ENCODE measurements around the gene GSE1.

GSE1 gene

DNA sequence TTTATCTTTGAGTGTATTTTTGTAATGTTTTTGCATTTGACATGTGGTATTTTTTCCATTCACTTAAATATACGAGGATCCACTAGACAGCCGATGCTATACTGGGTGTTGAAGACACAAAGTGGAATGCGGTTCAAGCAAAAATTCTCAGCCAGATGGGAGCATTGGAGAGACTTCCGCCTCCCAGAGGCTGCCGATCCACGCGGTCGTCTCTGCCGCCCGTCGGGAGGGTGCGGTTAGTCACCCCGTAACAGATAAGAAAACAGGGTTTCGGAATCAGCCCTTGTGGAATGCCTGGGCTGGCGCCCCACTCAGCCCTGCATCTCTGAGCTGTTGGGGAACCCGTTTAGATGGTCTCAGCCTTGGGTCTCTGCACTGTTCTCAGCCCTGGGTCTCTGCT, 7.3 kb downstream of the GSE1 start:
- no peak for DNase-seq (ENCODE audit: low read depth)
- TF ChIP-seq CTCF (IDR thresholded peaks at IDR 0.05; ENCODE audit: control insufficient read depth, extremely low read depth, insufficient read depth): no peak
- H3K4me3 ChIP-seq (ENCODE audit: low read depth, low read length): no peak overlapping the region

DNA sequence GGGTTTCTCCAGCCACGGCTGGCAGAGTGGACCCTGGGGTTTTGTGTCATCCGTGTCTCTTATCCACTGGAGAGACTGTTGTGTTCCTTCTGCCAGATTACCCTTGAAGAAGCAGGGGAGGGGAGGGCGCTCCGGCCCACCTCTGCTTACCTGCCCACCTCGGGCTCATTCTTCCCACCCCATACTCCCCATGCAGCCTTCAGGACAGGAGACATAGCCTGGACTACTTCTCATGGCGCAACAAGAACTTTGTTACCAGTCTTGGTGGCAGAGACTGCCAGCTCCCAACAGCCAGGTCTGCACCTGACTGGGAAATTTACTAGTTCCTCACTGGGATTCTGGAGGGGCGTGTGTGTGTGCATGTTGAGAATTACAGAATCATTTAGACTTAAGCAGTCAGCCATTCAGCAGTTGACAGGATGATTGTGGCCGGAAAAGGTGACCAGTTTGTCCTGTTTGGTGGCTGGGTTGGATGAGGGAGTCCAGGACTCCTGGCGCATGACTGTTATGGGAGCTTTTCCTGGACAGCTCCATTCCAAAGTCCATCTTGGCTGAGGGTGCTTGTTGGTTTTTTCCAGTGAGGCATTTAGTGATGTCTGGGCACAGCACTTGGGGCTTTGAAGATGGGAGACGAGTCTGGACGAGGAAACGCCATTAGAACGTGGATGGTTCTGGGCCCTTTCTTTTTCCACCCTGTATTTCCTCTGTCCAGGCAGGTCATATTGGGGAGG, 8.7 kb downstream of the GSE1 start:
- peak; percentile 93 for DNase-seq (ENCODE audit: low read depth)
- H3K4me3 ChIP-seq (ENCODE audit: low read depth, low read length): peak overlapping the region; percentile 32
- no peak for TF ChIP-seq CTCF (IDR thresholded peaks at IDR 0.05; ENCODE audit: control insufficient read depth, extremely low read depth, insufficient read depth)

DNA sequence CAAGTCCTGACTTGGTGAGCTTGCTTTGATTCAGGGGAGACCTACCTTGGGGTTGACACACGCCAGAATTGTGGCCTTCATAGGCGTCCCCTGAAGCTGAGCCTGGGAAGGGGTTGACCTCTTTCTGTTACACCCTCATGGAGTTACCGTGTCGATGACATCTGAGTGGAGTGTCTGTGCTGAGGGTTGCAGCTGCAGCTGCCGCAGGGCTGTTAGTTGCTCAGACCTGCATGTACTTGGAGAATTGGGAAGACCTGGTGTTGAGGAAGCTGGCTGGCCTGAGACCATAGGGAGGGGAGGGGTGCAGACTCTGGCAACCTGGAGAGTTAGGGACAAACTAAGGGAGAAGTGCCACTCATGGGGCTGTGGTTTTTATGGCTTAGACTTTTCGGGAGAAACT, 9.6 kb downstream of the GSE1 start:
- no peak for TF ChIP-seq CTCF (IDR thresholded peaks at IDR 0.05; ENCODE audit: control insufficient read depth, extremely low read depth, insufficient read depth)
- DNase-seq (ENCODE audit: low read depth): no peak
- H3K4me3 ChIP-seq (ENCODE audit: low read depth, low read length): peak overlapping the region; percentile 28; the same call in 1 of the 2 replicates

DNA sequence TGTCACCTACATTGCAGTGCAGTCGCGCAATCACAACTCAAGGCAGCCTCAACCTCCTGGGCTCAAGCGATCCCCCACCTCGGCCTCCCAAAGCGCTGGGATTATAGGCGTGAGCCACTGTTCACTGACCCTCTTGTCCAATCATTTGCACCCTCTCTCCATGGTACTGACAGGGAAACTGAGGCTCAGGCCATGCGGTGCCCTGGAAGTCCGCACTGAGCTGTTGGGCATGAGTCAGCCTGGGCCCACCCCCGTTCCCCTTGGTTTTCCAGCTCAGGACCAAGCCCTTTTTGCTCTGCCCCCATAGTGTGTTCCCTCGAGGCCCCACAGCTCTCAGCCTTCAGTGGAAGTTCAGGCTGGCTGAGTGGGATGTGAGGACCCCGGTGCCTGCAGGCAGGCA, 10.1 kb downstream of the GSE1 start:
- no peak for DNase-seq (ENCODE audit: low read depth)
- no peak for TF ChIP-seq CTCF (IDR thresholded peaks at IDR 0.05; ENCODE audit: control insufficient read depth, extremely low read depth, insufficient read depth)
- H3K4me3 ChIP-seq (ENCODE audit: low read depth, low read length): no peak overlapping the region

GRCh38 chr16:85623997-85624601, 11.0 kb downstream of the GSE1 start:
- TF ChIP-seq CTCF (IDR thresholded peaks at IDR 0.05; ENCODE audit: control insufficient read depth, extremely low read depth, insufficient read depth): no peak
- no peak overlapping the region for H3K4me3 ChIP-seq (ENCODE audit: low read depth, low read length)
- no peak for DNase-seq (ENCODE audit: low read depth)

- no peak for DNase-seq (ENCODE audit: low read depth)
- no peak overlapping the region for H3K4me3 ChIP-seq (ENCODE audit: low read depth, low read length)
- no peak for TF ChIP-seq CTCF (IDR thresholded peaks at IDR 0.05; ENCODE audit: control insufficient read depth, extremely low read depth, insufficient read depth)
These were observed 11.5 kb downstream of the GSE1 start for GRCh38 chr16:85624646-85625045.

DNA sequence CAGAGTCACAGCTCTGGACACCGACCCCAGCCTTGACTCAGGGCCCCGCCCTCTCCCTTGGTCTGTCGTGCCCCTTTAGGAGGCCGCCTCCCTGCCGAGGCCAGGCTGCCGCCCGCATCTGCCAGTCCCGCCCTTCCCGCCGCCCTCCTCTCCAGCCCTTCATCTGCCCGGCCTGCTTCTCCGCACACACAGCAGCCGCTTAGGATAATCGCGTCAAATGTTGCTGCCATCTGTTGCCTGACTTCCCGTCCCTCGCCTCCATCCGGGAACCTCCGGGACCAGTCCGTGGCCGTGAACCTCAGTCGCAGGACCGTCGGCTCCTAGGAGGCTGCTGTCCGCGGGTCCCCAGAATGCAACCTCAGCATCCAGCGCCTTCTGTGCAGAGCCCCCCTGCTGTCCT, 11.9 kb downstream of the GSE1 start:
- no peak for DNase-seq (ENCODE audit: low read depth)
- no peak overlapping the region for H3K4me3 ChIP-seq (ENCODE audit: low read depth, low read length)
- TF ChIP-seq CTCF (IDR thresholded peaks at IDR 0.05; ENCODE audit: control insufficient read depth, extremely low read depth, insufficient read depth): no peak

Data from LNCaP clone FGC (cell line).